NCI-H748 treated with DMSO at 0.1 percent for 48 hours (cell line): ENCODE results near the gene GALNT14.
"Not testable (repeated sequence)": the region's sequence is repeated elsewhere in the genome, so short reads cannot be mapped to it uniquely, and the experiment has no call there.

Experiments used
- DNase-seq: peaks from one replicate; lab custom pipeline; 2025; lab: John Stamatoyannopoulos, UW

GALNT14 gene

GRCh38 chr2:31138037-31138962 is at the start of gene GALNT14:
GALNT14 (minus strand) TSS chr2:31138440; CDS start chr2:31138086, 354 bp downstream.
- DNase-seq, result peak; percentile 3

DNA sequence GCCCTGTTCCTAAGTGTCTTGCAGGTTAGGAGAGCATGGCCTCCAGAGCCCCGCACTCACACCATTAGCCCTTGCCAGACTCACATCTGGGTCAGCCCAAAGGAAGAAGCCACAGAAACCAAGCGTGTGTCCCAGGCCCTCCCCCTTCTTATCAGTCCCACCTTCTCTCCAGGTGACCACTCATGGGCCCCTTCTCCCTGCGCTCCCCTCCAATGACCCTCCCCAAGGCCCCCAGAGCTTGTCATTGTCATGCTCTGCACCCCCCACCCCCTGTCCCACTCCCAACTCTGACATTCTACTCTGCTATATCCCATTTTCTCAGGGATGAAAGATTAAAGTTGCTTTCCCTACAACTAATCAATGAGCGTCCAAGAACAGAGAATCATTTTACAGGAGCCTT is 48.9 kb upstream of the GALNT14 start:
- no peak for DNase-seq

DNA sequence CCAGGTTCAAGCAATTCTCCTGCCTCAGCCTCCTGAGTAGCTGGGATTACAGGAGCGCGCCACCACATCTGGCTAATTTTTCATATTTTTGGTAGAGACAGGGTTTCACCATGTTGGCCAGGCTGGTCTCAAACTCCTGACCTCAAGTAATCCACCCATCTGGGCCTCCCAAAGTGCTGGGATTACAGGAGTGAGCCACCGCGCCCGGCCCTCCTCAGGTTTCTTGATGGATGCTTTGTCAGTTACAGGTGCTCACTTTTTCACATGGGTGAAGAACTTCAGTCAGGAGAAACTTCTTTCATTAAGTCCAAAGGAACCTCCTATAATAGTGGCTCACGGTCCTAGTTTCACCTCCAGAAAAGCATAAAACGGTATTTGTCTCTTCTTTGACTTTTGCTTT is 45.7 kb upstream of the GALNT14 start:
- not testable (repeated sequence) for DNase-seq

DNA sequence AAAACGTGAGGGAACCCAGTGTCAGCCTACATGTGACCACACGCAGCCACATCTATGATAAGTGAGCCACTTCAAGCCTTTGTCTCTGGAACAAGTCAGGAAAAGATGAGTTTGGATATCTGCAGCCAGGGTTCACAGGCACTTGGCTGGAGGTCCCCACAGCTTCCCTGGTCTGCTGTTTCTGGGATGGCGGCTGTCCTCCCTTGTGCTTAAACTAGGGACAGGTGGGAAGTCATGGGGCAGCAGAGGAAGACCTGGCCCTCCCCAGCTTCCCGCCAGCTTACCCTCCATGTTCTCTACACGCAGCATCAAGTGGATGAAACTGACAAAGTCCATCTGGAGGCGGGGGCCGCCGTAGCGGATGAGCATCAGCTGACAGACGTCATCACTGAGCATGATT is 38.5 kb upstream of the GALNT14 start:
- no peak for DNase-seq

- DNase-seq, result no peak
Measured at GRCh38 chr2:31171142-31171541, 32.9 kb upstream of the GALNT14 start.

GRCh38 chr2:31170071-31170698 is 31.9 kb upstream of the GALNT14 start:
- DNase-seq, result no peak

DNA sequence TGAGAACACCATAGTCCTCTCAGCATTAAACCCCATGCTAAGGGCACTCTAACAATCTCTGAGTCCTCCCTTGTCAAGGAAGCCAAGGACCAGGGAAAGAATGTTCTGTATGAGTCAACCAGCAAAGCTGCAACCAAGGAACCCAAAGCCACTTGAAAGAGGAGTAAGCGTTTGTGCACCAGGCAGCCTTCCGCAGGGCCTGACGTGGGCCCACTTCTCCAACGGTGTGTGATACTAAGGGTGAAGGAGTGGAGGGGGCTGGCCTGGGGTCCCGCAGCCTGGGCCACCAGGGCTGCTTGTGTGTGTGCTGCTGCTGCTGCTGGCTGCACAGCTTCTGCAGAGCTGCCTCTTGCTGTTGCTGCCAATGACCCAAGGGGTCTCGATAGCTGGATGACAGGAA is 30.1 kb upstream of the GALNT14 start:
- no peak for DNase-seq

DNA sequence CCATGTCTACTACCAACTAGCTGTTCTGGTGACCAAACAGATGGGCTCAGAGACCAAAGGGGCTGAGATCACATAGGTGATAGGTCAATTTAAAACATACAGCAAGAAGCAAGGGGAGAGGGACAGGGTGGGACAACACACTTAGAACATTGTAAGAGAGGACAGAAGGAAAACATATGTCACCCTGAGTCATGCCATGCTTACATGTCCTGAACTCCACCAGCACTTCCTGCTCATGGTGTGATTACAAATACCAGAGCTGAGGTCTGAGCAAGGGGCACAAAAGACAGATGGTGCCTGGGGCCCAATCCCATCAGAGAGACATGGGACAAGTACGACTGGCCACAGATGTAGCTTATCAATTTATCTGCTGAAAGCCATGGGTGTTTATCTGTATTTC is 28.7 kb upstream of the GALNT14 start:
- DNase-seq, result no peak

DNA sequence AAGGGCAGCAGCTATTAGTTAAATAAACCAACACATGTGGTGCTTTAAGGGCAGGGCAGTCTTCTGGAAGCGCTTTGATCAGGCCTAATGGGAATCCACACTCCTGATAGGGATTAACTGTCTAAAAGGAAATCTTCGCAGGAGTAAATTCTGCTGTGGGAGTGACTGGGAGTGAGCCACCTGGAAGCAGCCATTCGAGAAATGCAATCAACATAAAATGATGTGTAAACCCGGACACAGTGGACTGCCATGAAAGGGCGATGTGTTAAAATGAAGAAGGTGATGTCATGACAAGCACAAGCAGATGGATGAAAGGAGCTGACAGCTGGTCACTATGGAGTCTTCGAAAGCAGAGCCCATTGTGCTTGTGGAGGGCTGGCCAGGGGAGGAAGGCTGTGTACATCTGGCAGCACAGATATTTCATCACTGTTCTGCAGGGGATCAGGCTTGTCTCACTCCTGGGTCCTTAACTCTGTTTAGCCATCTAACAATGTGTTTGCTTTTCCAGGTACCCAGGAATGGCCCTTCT is 24.8 kb upstream of the GALNT14 start:
- DNase-seq, result no peak

DNA sequence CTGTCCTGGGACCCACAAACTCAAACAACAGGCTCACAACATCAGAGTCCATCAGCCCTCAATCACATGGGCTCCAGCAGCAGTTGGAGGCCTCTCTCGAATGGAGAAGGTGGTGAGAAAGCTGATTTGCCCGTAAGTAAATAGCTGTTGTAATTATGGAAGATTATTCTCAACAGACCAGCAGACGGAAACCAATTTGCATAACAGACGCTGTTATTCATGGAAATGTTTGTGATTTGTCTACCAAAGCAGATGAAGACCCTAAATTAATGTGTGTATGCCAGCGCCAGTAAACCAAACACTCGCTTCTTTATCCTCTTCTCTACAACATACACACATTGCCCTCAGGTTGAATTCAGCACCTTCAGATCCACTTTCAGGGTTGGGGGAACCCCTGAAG is 23.4 kb upstream of the GALNT14 start:
- no peak for DNase-seq

- no peak for DNase-seq
Measured at GRCh38 chr2:31151501-31151900, 13.3 kb upstream of the GALNT14 start.

GRCh38 chr2:31150120-31150670 is 12.0 kb upstream of the GALNT14 start:
- no peak for DNase-seq

DNA sequence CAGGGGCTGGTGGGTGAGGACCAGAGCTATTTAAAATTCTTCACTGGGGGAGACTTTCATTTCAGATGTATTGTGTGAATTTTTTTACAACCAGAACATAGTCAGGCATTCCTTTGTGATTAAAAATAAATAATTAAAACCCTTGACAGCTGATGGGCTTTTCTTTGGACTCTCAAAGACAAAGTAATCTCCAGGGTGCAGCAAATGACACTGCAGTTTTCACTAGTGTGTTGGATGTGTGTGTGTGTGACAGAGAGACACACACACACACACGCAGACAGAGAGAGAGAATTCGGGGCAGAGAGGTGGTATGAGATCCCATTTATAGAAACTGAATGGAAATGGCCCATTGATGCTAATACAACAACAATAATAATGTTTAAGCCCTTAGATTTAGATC is 10.3 kb upstream of the GALNT14 start:
- DNase-seq, result no peak

DNA sequence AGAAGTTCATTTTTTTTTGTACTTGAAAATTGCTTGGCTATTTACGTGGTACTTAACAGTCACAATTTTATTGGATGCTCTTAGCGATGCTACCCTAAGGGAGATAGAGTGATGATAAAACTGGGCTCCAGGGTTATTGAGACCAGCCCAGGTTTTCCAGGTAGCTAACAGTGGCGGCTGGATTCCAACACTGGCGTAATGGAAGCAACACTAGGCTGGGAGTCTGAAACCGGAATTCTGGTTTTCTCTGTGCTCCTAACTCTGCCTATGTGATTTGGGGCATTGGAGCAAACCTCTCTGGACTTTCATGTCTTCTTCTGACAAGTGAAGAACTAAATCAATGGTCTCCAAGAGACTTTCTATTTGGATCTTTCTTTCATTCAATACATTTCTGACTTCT is 9.4 kb upstream of the GALNT14 start:
- DNase-seq, result no peak

DNA sequence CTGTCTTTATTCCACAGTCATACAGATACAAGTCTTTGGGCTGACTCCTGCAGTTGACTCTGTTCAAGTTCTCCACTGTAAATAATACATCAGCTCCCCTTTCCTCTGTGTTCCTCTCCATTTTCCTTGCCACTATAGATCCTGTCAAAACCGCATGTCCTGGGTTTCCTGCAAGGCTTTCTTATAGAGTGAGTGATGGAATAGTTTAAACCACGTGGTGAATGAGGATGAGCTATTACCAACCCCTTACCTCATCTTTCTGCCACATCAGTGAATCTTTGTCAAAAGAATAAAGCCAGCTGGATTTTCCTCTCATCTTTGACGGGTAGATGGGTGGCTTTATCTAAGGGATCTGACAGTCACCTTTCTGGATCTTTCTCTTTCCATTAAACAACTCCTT is 3.9 kb upstream of the GALNT14 start:
- no peak for DNase-seq

GRCh38 chr2:31141443-31142085 is 3.3 kb upstream of the GALNT14 start:
- DNase-seq, result no peak

DNA sequence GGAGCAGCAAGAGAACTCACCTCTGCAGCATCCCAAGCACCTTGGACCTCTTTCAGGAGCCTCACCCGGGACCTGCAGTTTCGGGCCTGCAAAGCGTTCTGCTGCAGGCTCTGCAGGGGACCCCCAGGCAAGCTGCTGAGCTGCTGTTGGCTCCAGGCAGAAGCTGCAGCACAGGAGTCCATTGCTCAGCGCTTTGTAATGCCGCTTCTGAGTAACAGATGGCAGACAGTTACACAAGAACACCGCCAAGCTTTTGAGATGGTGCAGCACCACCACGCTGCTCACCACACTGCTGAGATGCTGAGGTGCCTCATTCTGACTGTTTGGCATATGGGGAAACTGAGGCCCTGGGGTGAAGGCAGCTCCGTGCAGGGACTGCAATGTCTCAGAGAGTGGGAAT is 1.9 kb upstream of the GALNT14 start:
- DNase-seq, result no peak

- no peak for DNase-seq
Measured at GRCh38 chr2:31139671-31140070, 1.4 kb upstream of the GALNT14 start.

DNA sequence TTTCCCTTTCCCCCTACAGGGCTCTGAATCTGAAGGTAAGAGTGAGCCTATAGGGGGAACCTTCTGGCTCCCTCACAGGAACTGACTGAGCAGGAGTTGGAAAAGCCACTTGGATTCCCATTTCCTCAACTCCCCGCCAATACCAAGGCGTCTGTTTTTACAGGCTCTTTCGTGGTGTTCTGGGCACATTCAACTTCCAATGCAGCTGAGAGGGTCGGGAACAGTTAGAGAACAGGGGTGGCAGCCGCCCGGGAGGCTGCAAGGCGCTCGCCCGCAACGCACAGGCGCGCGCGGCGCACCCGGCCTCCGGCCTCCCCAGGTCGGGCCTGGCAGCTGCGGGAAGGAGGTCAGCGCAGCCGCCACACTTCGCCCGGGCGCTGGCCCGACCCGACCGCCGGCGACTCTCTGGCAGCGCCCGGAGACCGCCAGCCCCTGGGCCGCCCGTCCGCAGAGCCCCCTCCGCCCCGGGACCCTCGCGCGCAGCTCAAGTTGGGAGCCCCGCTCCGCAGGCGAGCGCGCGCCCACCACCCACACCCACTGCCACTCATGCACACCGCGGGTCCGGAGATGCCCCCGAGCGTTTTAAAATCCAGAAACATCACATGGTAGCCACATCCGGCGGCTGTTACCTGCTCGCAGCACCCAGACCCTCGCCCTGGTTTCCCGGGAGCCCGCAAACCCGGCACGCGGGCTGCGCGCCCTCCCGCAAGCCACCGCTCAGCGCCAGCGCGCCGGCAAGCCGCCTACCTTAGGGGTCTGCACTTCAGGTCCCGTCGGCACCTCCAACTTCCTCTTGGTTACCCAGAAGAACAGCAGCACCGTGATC is 816 bp downstream of the GALNT14 start:
- no peak for DNase-seq

GRCh38 chr2:31136732-31137131 is 1.5 kb downstream of the GALNT14 start:
- no peak for DNase-seq

DNA sequence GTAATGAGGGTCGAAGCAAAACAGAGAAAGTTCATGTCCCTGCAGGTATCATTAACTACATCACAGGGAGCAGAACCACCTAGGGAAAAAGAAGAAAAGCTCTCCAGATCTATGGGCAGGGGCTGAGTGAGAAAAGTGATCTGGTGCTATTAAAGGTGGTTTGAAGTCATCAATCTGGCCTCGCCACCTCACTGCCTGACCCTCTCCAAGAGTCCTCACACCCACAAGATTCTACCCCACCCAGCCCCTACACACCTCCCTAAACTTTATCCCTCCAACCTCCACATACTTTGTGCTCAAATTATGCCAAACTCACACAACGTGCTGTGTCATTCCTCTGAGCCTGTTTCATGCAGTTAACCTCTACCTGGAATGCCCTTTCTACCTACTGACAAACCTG is 2.2 kb downstream of the GALNT14 start:
- DNase-seq, result no peak

GRCh38 chr2:31134480-31134879 is 3.8 kb downstream of the GALNT14 start:
- no peak for DNase-seq
